Nephron progenitor cell (in vitro differentiated cells): ENCODE data around the gene LETMD1.

Experiments
- DNase-seq: peaks from one replicate; pipeline ENCODE4 v3.0.0; 2021
- H3K27ac Mint-ChIP-seq: 2 replicates; pipeline ENCODE4 v1.8.0; 2021; ENCODE audit warnings: mild to moderate bottlenecking, moderate library complexity, mixed read lengths
- H3K27me3 Mint-ChIP-seq: 2 replicates; pipeline ENCODE4 v1.8.0; 2021; ENCODE audit warnings: mild to moderate bottlenecking, low read depth, mixed read lengths; ENCODE audit not compliant: poor library complexity
- H3K36me3 Mint-ChIP-seq: 2 replicates; pipeline ENCODE4 v1.8.0; 2021; ENCODE audit warnings: low read depth, mixed read lengths
- H3K4me1 Mint-ChIP-seq: 2 replicates; pipeline ENCODE4 v1.8.0; 2021; ENCODE audit warnings: mixed read lengths
- H3K4me3 Mint-ChIP-seq: 2 replicates; pipeline ENCODE4 v1.8.0; 2021; ENCODE audit warnings: mild to moderate bottlenecking, moderate library complexity, mixed read lengths
- H3K9me3 Mint-ChIP-seq: 2 replicates; pipeline ENCODE4 v1.8.0; 2021; ENCODE audit warnings: mild to moderate bottlenecking, moderate library complexity, mixed read lengths
- CTCF ChIP-seq: fragments of 200-600 bp; sonication (generic); IDR thresholded peaks from 2 replicates; pipeline ENCODE4 v1.5.0; 2021; ENCODE audit warnings: antibody characterized with exemption

Gene LETMD1

GRCh38 chr12:51028126-51028812, 19.9 kb upstream of the LETMD1 start:
- H3K27ac Mint-ChIP-seq, result no peak overlapping the region
- H3K36me3 Mint-ChIP-seq, result no peaks in the 10 kb centered on the region
- no peak for TF ChIP-seq CTCF
- peaks cover 56% of the 10 kb centered on the region for H3K4me1 Mint-ChIP-seq
- no peak for DNase-seq
- H3K4me3 Mint-ChIP-seq, result no peak overlapping the region
- H3K9me3 Mint-ChIP-seq, result no peaks in the 10 kb centered on the region
- peaks cover 8% of the 10 kb centered on the region for H3K27me3 Mint-ChIP-seq

- H3K36me3 Mint-ChIP-seq, result no peaks in the 10 kb centered on the region
- H3K4me1 Mint-ChIP-seq, result peaks cover 53% of the 10 kb centered on the region
- H3K9me3 Mint-ChIP-seq, result no peaks in the 10 kb centered on the region
- no peak overlapping the region for H3K4me3 Mint-ChIP-seq
- no peak for TF ChIP-seq CTCF
- H3K27ac Mint-ChIP-seq, result no peak overlapping the region
- H3K27me3 Mint-ChIP-seq, result peaks cover 10% of the 10 kb centered on the region
- DNase-seq, result no peak
Measured at GRCh38 chr12:51028813-51029150, 19.3 kb upstream of the LETMD1 start.

- H3K27ac Mint-ChIP-seq, result no peak overlapping the region
- no peaks in the 10 kb centered on the region for H3K36me3 Mint-ChIP-seq
- peaks cover 24% of the 10 kb centered on the region for H3K4me1 Mint-ChIP-seq
- no peak overlapping the region for H3K4me3 Mint-ChIP-seq
- TF ChIP-seq CTCF, result no peak
- DNase-seq, result no peak
- peaks cover 11% of the 10 kb centered on the region for H3K27me3 Mint-ChIP-seq
- no peaks in the 10 kb centered on the region for H3K9me3 Mint-ChIP-seq
Measured at GRCh38 chr12:51033048-51033447, 15.1 kb upstream of the LETMD1 start.

GRCh38 chr12:51033457-51034089, 14.6 kb upstream of the LETMD1 start:
- Mint-ChIP-seq H3K4me1 (peaks cover 19% of the 10 kb centered on the region), H3K27ac (no peak overlapping the region), H3K27me3 (peaks cover 10% of the 10 kb centered on the region), H3K36me3 (no peaks in the 10 kb centered on the region), H3K9me3 (no peaks in the 10 kb centered on the region), H3K4me3 (no peak overlapping the region)
- no peak for TF ChIP-seq CTCF
- no peak for DNase-seq

- Mint-ChIP-seq H3K4me3 (no peak overlapping the region), H3K36me3 (no peaks in the 10 kb centered on the region), H3K9me3 (no peaks in the 10 kb centered on the region), H3K4me1 (peaks cover 4% of the 10 kb centered on the region), H3K27me3 (peaks cover 7% of the 10 kb centered on the region), H3K27ac (no peak overlapping the region)
- TF ChIP-seq CTCF, result no peak
- DNase-seq, result no peak
Measured at GRCh38 chr12:51036279-51036678, 11.8 kb upstream of the LETMD1 start.
